Endothelial cell of umbilical vein (primary cell): Measurements from ENCODE around the gene PTGER4.
"Not testable (repeated sequence)": the region's sequence is repeated elsewhere in the genome, so short reads cannot be mapped to it uniquely, and the experiment has no call there.

ENCODE experiments used
- CTCF ChIP-seq, 2 donors: IDR thresholded peaks; 1 replicate in 1 of 2; 2 replicates in 1 of 2; pipeline ENCODE4 v1.5.1; 2011; ENCODE audit warnings: low read length in 2 of 2, mild to moderate bottlenecking in 2 of 2, moderate library complexity in 2 of 2, control low read depth in 1 of 2, inconsistent platforms in 1 of 2, low read depth in 1 of 2; ENCODE audit not compliant: insufficient read depth in 1 of 2; ENCODE audit errors: extremely low read depth in 1 of 2
- EZH2 ChIP-seq: IDR thresholded peaks from 2 replicates; pipeline ENCODE4 v1.6.1; 2012; ENCODE audit warnings: borderline replicate concordance, low read depth, mild to moderate bottlenecking, moderate library complexity, low read length, inconsistent platforms; ENCODE audit not compliant: severe bottlenecking
- POLR2A ChIP-seq: IDR thresholded peaks from 2 replicates; pipeline ENCODE4 v1.6.1; 2012; ENCODE audit warnings: low read depth, mild to moderate bottlenecking, control low read depth, low read length
- POLR2AphosphoS5 ChIP-seq: IDR thresholded peaks from 2 replicates; pipeline ENCODE4 v1.6.1; 2012; ENCODE audit warnings: low read depth, mild to moderate bottlenecking, control low read depth, low read length, moderate library complexity; ENCODE audit not compliant: insufficient read depth

DNA sequence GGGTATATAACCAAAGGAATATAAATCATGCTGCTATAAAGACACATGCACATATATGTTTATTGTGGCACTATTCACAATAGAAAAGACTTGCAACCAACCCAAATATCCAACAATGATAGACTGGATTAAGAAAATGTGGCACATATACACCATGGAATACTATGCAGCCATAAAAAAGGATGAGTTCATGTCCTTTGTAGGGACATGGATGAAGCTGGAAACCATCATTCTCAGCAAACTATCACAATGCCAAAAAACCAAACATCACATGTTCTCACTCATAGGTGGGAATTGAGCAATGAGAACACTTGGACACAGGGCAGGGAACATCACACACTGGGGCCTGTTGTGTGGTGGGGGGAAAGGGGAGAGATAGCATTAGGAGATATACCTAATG lies 30.9 kb downstream of the PTGER4 start:
- not testable (repeated sequence) for TF ChIP-seq POLR2A; EZH2; CTCF (IDR thresholded peaks at IDR 0.05; ENCODE audit: extremely low read depth in 1 of 2, insufficient read depth in 1 of 2, low read depth in 1 of 2, low read length in 2 of 2); POLR2AphosphoS5
